T-helper 1 cell treated with Interleukin-12 subunit alpha and Interleukin-12 subunit beta and Interleukin-4 antibody, amounts not matched to agents 30 ng/mL and 1 ng/mL, for 36 hours (primary cell): Measurements from ENCODE around the gene HSFX3. TPM values are rescaled to one million over a fixed set of nuclear protein-coding genes. Genes with fewer than 3 reads are reported as not detected.

Experiments
- total RNA-seq: library from RNA; stranded (reverse); gene quantifications from 2 replicates; pipeline ENCODE4 v1.2.3, GENCODE V29; 2022

HSFX3 gene
- total RNA-seq, 1 donor from 2014 or later = not detected

Other genes with a start within 250 kb of the HSFX3 start
- gene IDS, start 44.6 kb downstream of the HSFX3 start, total RNA-seq = 93.3 and 96.6 TPM in 2 replicates
- 43.2 and 44.6 TPM in 2 replicates for gene EOLA1, start 8.9 kb downstream of the HSFX3 start, total RNA-seq
- gene MAGEA9B, start 37.5 kb upstream of the HSFX3 start, total RNA-seq = not detected in 2 replicates
- 0.59 TPM in 1 of 2 replicates, not detected in the other for gene HSFX2, start 45.4 kb upstream of the HSFX3 start, total RNA-seq
- gene TMEM185A, start 81.9 kb upstream of the HSFX3 start, total RNA-seq = 24.5 and 31.7 TPM in 2 replicates
- gene MAGEA11, start 162.1 kb upstream of the HSFX3 start, total RNA-seq = not detected in 2 replicates
- gene HSFX1, start 224.1 kb upstream of the HSFX3 start, total RNA-seq = 1.0 and 1.2 TPM in 2 replicates
- not detected in 2 replicates for gene MAGEA9, start 232.0 kb upstream of the HSFX3 start, total RNA-seq